ENCODE measurements around the gene ANKRD27. TPM values are rescaled to one million over a fixed set of nuclear protein-coding genes. Genes with fewer than 3 reads are reported as not detected.

The ANKRD27 gene
- total RNA-seq, 1 donor from 2014 or later, result 19.3 TPM

DNA sequence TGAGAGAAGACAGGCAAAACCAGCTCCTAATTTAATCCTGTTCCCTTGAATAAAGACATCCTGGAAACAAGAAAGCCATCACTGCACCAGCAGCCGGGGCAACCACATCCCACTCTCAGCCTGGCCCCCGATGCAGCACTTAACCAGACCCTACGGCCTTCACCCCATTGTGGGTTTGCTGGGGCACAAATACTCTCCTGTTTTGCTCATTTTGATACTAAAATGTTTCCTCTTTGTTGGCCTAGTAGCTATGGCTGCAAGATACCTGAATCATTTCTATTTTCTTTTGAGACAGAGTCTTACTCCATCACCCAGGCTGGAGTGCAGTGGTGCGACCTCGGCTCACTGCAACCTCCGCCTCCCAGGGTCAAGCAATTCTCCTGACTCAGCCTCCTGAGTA lies 28.4 kb downstream of the ANKRD27 start:
- peaks cover 32 to 52% (median 46%) of the 10 kb centered on the region in 3 donors for H3K36me3 ChIP-seq (ENCODE audit: control insufficient read depth in 3 of 3, insufficient read depth in 3 of 3, low read length in 3 of 3)

DNA sequence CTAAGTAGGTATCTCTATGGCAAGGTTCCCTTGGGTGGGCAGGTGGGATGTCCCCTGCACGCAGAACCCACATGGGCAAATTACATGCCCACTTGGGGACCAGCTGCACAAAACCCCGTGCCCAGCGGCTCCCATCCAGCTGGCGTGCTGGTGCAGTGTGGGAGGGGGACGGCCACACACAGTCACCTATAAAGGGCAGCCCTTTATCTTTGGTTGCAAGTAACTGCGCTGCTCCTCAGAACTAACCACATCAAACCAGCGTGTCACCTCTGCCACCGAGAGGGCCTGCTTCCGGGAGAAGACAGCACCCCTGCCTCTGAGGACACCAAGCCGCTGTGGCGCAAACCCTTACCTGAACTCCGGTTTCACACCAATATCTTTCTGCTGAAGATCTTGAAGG lies 32.2 kb downstream of the ANKRD27 start:
- H3K27me3 ChIP-seq (ENCODE audit: control insufficient read depth in 3 of 3, insufficient read depth in 3 of 3, low read length in 3 of 3), result no peaks in the 10 kb centered on the region
- H3K4me3 ChIP-seq (ENCODE audit: low read length in 3 of 3), result no peak overlapping the region
- no peaks in the 10 kb centered on the region for H3K9me3 ChIP-seq (ENCODE audit: control insufficient read depth in 3 of 3, low read length in 3 of 3)
- no peak overlapping the region for H3K27ac ChIP-seq (ENCODE audit: low read depth, low read length)
- H3K9ac ChIP-seq (ENCODE audit: low read depth in 1 of 3, low read length in 3 of 3), result no peak overlapping the region
- peaks cover 53 to 77% (median 66%) of the 10 kb centered on the region in 3 donors for H3K36me3 ChIP-seq (ENCODE audit: control insufficient read depth in 3 of 3, insufficient read depth in 3 of 3, low read length in 3 of 3)
- H3K4me1 ChIP-seq (ENCODE audit: control insufficient read depth in 3 of 3, insufficient read depth in 3 of 3, low read length in 3 of 3), result no peaks in the 10 kb centered on the region

More for the DNA sequence above, 28.4 kb downstream of the ANKRD27 start:
- H3K4me1 ChIP-seq (ENCODE audit: control insufficient read depth in 3 of 3, insufficient read depth in 3 of 3, low read length in 3 of 3), result peaks cover 11% of the 10 kb centered on the region in 3 donors
- no peaks in the 10 kb centered on the region for H3K9me3 ChIP-seq (ENCODE audit: control insufficient read depth in 3 of 3, low read length in 3 of 3)
- no peak overlapping the region for H3K9ac ChIP-seq (ENCODE audit: low read depth in 1 of 3, low read length in 3 of 3)
- H3K27me3 ChIP-seq (ENCODE audit: control insufficient read depth in 3 of 3, insufficient read depth in 3 of 3, low read length in 3 of 3), result no peaks in the 10 kb centered on the region
- H3K4me3 ChIP-seq (ENCODE audit: low read length in 3 of 3), result no peak overlapping the region
- no peak overlapping the region for H3K27ac ChIP-seq (ENCODE audit: low read depth, low read length)

DNA sequence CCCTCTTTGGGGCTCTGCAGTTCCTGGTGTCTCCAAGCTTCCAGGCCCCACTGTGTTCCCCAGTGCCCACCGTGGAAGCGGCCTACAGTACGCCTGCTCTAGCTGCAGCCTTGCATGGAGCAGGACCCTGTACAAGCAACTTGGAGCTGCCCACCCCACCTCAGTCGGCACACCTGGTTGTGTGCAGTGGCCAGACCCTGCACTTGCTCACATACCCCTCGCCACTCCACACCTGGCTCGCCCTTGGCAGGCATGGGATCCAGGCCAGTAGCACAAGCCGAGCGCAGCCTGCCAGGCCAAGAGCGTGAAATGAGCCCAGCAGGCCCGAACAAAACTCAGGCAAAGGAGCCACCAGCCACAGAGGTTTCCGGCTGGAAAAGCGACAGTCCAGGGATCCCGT lies 36.4 kb downstream of the ANKRD27 start:
- no peaks in the 10 kb centered on the region for H3K4me1 ChIP-seq (ENCODE audit: control insufficient read depth in 3 of 3, insufficient read depth in 3 of 3, low read length in 3 of 3)
- peaks cover 53 to 79% (median 59%) of the 10 kb centered on the region in 3 donors for H3K36me3 ChIP-seq (ENCODE audit: control insufficient read depth in 3 of 3, insufficient read depth in 3 of 3, low read length in 3 of 3)
- no peaks in the 10 kb centered on the region for H3K9me3 ChIP-seq (ENCODE audit: control insufficient read depth in 3 of 3, low read length in 3 of 3)
- H3K9ac ChIP-seq (ENCODE audit: low read depth in 1 of 3, low read length in 3 of 3), result no peak overlapping the region
- H3K4me3 ChIP-seq (ENCODE audit: low read length in 3 of 3), result no peak overlapping the region
- no peak overlapping the region for H3K27ac ChIP-seq (ENCODE audit: low read depth, low read length)
- no peaks in the 10 kb centered on the region for H3K27me3 ChIP-seq (ENCODE audit: control insufficient read depth in 3 of 3, insufficient read depth in 3 of 3, low read length in 3 of 3)

DNA sequence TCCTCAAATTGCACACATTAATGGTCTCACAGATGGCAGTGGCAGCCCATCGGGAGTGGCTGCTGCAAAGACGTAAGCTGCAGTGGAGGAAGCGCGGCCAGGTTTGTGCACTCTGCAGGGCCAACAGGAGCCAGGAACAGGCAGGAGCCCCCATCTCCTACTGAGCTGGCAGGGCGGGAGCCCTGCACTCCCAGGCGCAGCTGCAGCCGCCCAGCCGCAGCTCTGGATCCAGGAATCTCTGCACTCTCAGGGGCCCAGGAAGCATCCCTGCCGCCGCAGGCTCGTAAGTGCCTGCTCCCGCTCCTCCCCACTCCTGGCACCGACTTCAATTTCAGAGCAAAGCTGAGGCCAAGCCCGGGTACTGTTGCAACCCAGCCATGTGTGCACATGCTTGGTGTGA lies 37.5 kb downstream of the ANKRD27 start:
- H3K36me3 ChIP-seq (ENCODE audit: control insufficient read depth in 3 of 3, insufficient read depth in 3 of 3, low read length in 3 of 3), result peaks cover 46 to 68% (median 56%) of the 10 kb centered on the region in 3 donors
- H3K27ac ChIP-seq (ENCODE audit: low read depth, low read length), result no peak overlapping the region
- H3K4me3 ChIP-seq (ENCODE audit: low read length in 3 of 3), result no peak overlapping the region
- H3K27me3 ChIP-seq (ENCODE audit: control insufficient read depth in 3 of 3, insufficient read depth in 3 of 3, low read length in 3 of 3), result no peaks in the 10 kb centered on the region
- no peaks in the 10 kb centered on the region for H3K4me1 ChIP-seq (ENCODE audit: control insufficient read depth in 3 of 3, insufficient read depth in 3 of 3, low read length in 3 of 3)
- no peaks in the 10 kb centered on the region for H3K9me3 ChIP-seq (ENCODE audit: control insufficient read depth in 3 of 3, low read length in 3 of 3)
- H3K9ac ChIP-seq (ENCODE audit: low read depth in 1 of 3, low read length in 3 of 3), result no peak overlapping the region

DNA sequence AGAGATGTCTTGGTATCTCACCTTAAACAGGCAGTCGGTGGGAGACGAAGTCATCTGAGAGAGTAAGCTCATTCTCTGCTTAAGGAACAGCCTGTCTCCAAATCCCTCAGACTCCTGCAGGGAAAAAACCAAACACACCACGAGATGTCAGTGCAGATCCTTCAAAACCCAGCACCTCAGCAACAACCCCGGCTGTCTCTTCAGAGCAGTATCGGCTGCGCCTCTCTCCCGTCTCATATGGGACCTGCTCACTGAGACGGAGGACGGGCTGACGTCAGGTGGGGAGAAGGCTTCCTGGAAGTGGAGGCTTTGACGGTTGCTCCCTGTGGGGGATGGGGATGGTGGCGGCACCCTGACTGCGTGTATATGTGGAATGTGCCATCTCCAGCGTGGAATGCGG lies 43.6 kb downstream of the ANKRD27 start:
- Histone ChIP-seq H3K4me1 (ENCODE audit: control insufficient read depth in 3 of 3, insufficient read depth in 3 of 3, low read length in 3 of 3) (no peaks in the 10 kb centered on the region), H3K27me3 (ENCODE audit: control insufficient read depth in 3 of 3, insufficient read depth in 3 of 3, low read length in 3 of 3) (no peaks in the 10 kb centered on the region), H3K9me3 (ENCODE audit: control insufficient read depth in 3 of 3, low read length in 3 of 3) (no peaks in the 10 kb centered on the region), H3K36me3 (ENCODE audit: control insufficient read depth in 3 of 3, insufficient read depth in 3 of 3, low read length in 3 of 3) (peaks cover 41 to 60% (median 53%) of the 10 kb centered on the region in 3 donors), H3K27ac (ENCODE audit: low read depth, low read length) (no peak overlapping the region), H3K9ac (ENCODE audit: low read depth in 1 of 3, low read length in 3 of 3) (no peak overlapping the region), H3K4me3 (ENCODE audit: low read length in 3 of 3) (no peak overlapping the region)

DNA sequence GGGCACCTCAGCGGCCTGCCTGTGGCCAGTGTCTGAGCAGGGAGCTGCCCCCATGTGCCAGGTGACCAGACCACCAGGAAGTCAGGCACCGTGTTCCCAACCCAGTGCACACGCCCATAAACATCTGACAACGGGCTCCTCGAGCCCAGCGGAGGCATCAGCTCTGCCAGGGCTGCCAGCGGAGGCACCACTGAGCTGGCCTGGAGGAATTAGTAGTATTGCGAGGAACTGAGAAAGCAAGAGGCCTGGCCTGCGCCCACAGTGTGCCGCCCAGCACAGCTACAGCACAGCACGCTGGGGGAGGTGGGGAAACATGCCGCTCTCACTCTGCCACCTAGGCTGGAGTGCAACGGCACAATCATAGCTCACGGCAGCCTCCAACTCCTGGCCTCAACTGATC lies 44.6 kb downstream of the ANKRD27 start:
- no peak overlapping the region for H3K27ac ChIP-seq (ENCODE audit: low read depth, low read length)
- H3K9ac ChIP-seq (ENCODE audit: low read depth in 1 of 3, low read length in 3 of 3), result no peak overlapping the region
- no peaks in the 10 kb centered on the region for H3K4me1 ChIP-seq (ENCODE audit: control insufficient read depth in 3 of 3, insufficient read depth in 3 of 3, low read length in 3 of 3)
- no peaks in the 10 kb centered on the region for H3K9me3 ChIP-seq (ENCODE audit: control insufficient read depth in 3 of 3, low read length in 3 of 3)
- peaks cover 36 to 57% (median 52%) of the 10 kb centered on the region in 3 donors for H3K36me3 ChIP-seq (ENCODE audit: control insufficient read depth in 3 of 3, insufficient read depth in 3 of 3, low read length in 3 of 3)
- no peak overlapping the region for H3K4me3 ChIP-seq (ENCODE audit: low read length in 3 of 3)
- no peaks in the 10 kb centered on the region for H3K27me3 ChIP-seq (ENCODE audit: control insufficient read depth in 3 of 3, insufficient read depth in 3 of 3, low read length in 3 of 3)

DNA sequence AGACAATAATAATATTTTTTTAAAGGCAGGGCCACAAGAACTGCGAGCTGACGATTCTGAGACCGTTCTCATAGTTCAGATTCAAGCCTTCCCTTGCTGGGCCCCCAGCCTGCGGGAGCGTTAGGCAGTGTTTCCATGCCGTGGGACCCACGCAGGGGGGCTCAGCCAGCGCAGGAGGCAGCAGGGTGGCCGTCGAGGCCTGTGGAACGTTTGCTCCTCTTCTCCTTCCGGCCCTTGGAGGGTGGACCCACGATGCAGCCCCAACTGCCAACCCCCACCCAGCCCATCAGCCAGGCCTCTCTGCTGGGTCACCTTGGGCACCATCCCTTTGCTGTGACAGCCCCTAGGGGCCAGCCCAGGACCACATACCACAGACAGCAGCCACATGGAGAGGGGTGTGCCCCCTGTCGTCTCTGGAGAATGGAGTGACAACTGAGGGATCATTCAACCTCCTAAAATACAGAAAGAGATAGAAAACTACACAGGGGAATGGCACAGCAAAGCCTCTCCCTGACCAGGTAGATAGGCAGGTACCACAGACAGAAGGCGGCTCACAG lies 47.2 kb downstream of the ANKRD27 start:
- Histone ChIP-seq H3K4me1 (ENCODE audit: control insufficient read depth in 3 of 3, insufficient read depth in 3 of 3, low read length in 3 of 3) (no peaks in the 10 kb centered on the region), H3K36me3 (ENCODE audit: control insufficient read depth in 3 of 3, insufficient read depth in 3 of 3, low read length in 3 of 3) (peaks cover 46 to 62% (median 59%) of the 10 kb centered on the region in 3 donors), H3K4me3 (ENCODE audit: low read length in 3 of 3) (no peak overlapping the region), H3K9me3 (ENCODE audit: control insufficient read depth in 3 of 3, low read length in 3 of 3) (no peaks in the 10 kb centered on the region), H3K9ac (ENCODE audit: low read depth in 1 of 3, low read length in 3 of 3) (no peak overlapping the region), H3K27me3 (ENCODE audit: control insufficient read depth in 3 of 3, insufficient read depth in 3 of 3, low read length in 3 of 3) (no peaks in the 10 kb centered on the region), H3K27ac (ENCODE audit: low read depth, low read length) (no peak overlapping the region)

DNA sequence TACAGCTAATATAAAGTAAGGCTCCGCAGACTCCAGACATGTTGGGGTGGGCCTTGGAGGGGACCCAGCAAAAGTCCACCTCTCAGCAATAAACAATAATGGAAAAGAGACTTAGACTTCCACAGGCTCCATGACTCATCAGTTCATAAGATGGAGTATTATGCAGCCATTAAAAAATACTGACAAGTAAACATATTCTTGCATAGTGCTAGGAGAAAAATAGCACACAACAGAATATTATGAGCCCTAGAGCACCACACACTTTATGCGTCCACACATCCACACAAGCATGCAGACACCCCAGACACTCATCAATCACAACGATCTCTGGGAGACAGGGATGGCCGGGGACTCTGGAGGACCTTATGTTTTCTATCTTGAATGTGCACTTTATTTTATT lies 48.0 kb downstream of the ANKRD27 start:
- Histone ChIP-seq H3K9ac (ENCODE audit: low read depth in 1 of 3, low read length in 3 of 3) (no peak overlapping the region), H3K9me3 (ENCODE audit: control insufficient read depth in 3 of 3, low read length in 3 of 3) (no peaks in the 10 kb centered on the region), H3K4me1 (ENCODE audit: control insufficient read depth in 3 of 3, insufficient read depth in 3 of 3, low read length in 3 of 3) (no peaks in the 10 kb centered on the region), H3K27me3 (ENCODE audit: control insufficient read depth in 3 of 3, insufficient read depth in 3 of 3, low read length in 3 of 3) (no peaks in the 10 kb centered on the region), H3K36me3 (ENCODE audit: control insufficient read depth in 3 of 3, insufficient read depth in 3 of 3, low read length in 3 of 3) (peaks cover 51 to 67% (median 67%) of the 10 kb centered on the region in 3 donors), H3K27ac (ENCODE audit: low read depth, low read length) (no peak overlapping the region), H3K4me3 (ENCODE audit: low read length in 3 of 3) (no peak overlapping the region)

DNA sequence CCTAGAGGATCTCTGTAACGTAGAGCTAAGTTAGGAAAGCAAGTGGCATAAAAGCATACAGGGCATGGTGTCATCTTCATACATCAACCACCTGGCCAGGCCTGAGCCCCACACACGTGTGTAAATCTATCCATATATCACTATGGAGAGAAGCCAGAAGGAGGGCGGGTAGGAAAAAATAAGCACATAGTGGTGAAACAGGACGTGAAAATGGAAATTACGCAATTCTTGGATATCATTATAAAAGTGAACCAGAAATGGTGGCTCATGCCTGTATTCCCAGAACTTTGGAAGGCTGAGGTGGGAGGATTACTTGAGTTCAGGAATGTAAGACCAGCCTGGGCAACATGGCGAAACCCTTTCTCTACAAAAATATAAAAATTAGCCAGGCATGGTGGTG lies 50.6 kb downstream of the ANKRD27 start:
- Histone ChIP-seq H3K4me1 (ENCODE audit: control insufficient read depth in 3 of 3, insufficient read depth in 3 of 3, low read length in 3 of 3) (no peaks in the 10 kb centered on the region), H3K27ac (ENCODE audit: low read depth, low read length) (no peak overlapping the region), H3K9me3 (ENCODE audit: control insufficient read depth in 3 of 3, low read length in 3 of 3) (no peaks in the 10 kb centered on the region), H3K4me3 (ENCODE audit: low read length in 3 of 3) (no peak overlapping the region), H3K27me3 (ENCODE audit: control insufficient read depth in 3 of 3, insufficient read depth in 3 of 3, low read length in 3 of 3) (no peaks in the 10 kb centered on the region), H3K9ac (ENCODE audit: low read depth in 1 of 3, low read length in 3 of 3) (no peak overlapping the region), H3K36me3 (ENCODE audit: control insufficient read depth in 3 of 3, insufficient read depth in 3 of 3, low read length in 3 of 3) (peaks cover 43 to 64% (median 55%) of the 10 kb centered on the region in 3 donors)

DNA sequence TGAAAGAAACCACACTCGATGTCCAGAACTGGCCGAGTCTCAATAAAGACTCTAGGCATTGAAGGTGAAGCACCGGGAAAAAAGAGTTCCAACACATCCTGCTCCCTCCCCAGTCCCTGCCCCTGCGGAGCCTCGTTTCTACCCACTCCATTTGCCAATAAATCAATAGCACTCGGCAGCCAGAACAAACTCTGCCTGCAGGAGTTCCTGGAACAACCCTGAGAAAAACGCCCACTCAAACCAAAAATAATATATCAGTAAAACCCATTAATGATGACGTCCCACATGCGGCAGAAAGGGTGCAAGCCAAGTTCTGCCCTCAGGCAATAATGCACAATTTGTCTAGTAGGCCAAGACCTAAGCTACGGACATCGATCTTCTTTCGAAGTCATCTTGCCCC lies 53.0 kb downstream of the ANKRD27 start:
- Histone ChIP-seq H3K27ac (ENCODE audit: low read depth, low read length) (no peak overlapping the region), H3K9ac (ENCODE audit: low read depth in 1 of 3, low read length in 3 of 3) (no peak overlapping the region), H3K4me3 (ENCODE audit: low read length in 3 of 3) (no peak overlapping the region), H3K9me3 (ENCODE audit: control insufficient read depth in 3 of 3, low read length in 3 of 3) (no peaks in the 10 kb centered on the region), H3K36me3 (ENCODE audit: control insufficient read depth in 3 of 3, insufficient read depth in 3 of 3, low read length in 3 of 3) (peaks cover 41 to 58% (median 50%) of the 10 kb centered on the region in 3 donors), H3K4me1 (ENCODE audit: control insufficient read depth in 3 of 3, insufficient read depth in 3 of 3, low read length in 3 of 3) (no peaks in the 10 kb centered on the region), H3K27me3 (ENCODE audit: control insufficient read depth in 3 of 3, insufficient read depth in 3 of 3, low read length in 3 of 3) (no peaks in the 10 kb centered on the region)
